ENCODE results near the gene HORMAD1. TPM values are rescaled to one million over a fixed set of nuclear protein-coding genes. Genes with fewer than 3 reads are reported as not detected.
A peak's percentile ranks its signal among the peaks of the same experiment; 100 is the strongest.
"Not testable (repeated sequence)": the region's sequence is repeated elsewhere in the genome, so short reads cannot be mapped to it uniquely, and the experiment has no call there.

HORMAD1 gene
- total RNA-seq, 8 experiments from 2014 or later: 0.05 to 0.29 (median 0.14) TPM; not detected in 5

DNA sequence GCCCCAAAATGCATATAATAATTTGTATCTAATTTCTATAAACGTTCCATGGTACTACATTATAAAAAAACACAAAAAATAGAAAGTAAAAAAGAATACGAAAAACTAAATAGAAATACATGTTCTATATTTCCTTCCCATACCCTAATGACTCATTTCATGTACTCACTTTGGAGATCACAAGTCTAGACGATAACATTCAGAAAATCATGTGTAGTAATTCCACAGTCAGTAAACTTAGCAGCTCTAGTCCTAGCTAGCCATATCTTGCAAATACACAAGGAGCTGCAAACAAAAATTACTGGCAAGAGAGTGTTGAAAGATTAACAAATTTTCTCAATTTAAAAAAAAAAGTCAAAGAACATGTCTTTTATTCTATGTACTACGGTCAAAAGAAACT, 25.1 kb downstream of the HORMAD1 start:
- peaks cover 4 to 11% of the 10 kb centered on the region in 2 donors for H3K4me1 ChIP-seq (replicated peaks in 1 of 2)
- H3K4me3 ChIP-seq: no peak overlapping the region
- no peak overlapping the region for H3K27ac ChIP-seq
- in situ Hi-C loops (cut with MboI; ENCODE audit: low pct_unique_long_range_greater_than_20kb in 2 of 9, low sequenced_read_pairs in 9 of 9, unreplicated experiment in 9 of 9): no loop called here
- no peak for ATAC-seq (replicated peaks in 6 of 8)
- 45 to 100% (median 94%) methylated on average over 1 to 4 of the region's 4 CpGs for WGBS, 10 experiments

GRCh38 chr1:150692720-150693119, 28.0 kb downstream of the HORMAD1 start:
- WGBS, 10 experiments: 66 to 100% (median 88%) methylated on average over 1 to 3 of the region's 3 CpGs
- Histone ChIP-seq H3K27ac (no peak overlapping the region), H3K4me3 (no peak overlapping the region), H3K4me1 (replicated peaks in 1 of 2) (peaks cover 4 to 8% of the 10 kb centered on the region in 2 donors)
- no peak for ATAC-seq (replicated peaks in 6 of 8)
- in situ Hi-C loops (cut with MboI; ENCODE audit: low pct_unique_long_range_greater_than_20kb in 2 of 9, low sequenced_read_pairs in 9 of 9, unreplicated experiment in 9 of 9): no loop called here

DNA sequence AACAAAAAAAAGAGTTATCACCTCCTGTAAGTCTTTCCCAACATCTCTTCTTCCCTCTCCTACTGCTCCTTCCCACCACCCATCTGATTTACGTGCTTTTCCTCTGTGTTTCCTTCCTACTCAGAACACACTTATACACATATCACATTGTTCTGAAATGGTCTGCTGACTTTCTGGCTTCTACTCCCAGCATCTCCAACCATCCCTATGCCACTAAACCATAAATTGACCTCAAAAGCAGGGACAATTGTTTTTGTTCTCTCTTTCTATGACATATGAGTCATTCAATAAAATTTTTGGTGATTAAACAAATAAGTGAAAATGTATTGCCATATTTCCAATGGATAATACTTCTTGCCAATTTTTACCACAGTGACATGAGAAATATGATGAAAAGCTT, 31.9 kb downstream of the HORMAD1 start:
- no peak for ATAC-seq (replicated peaks in 6 of 8)
- no peak overlapping the region for H3K27ac ChIP-seq
- no peaks in the 10 kb centered on the region for H3K4me1 ChIP-seq (replicated peaks in 1 of 2)
- in situ Hi-C loops (cut with MboI; ENCODE audit: low pct_unique_long_range_greater_than_20kb in 2 of 9, low sequenced_read_pairs in 9 of 9, unreplicated experiment in 9 of 9): no loop called here
- WGBS, 10 experiments: 78 to 100% (median 100%) methylated on average over 1 of the region's 1 CpG; no CpG with 5 or more reads in 5 of the 10 experiments
- H3K4me3 ChIP-seq: no peak overlapping the region

DNA sequence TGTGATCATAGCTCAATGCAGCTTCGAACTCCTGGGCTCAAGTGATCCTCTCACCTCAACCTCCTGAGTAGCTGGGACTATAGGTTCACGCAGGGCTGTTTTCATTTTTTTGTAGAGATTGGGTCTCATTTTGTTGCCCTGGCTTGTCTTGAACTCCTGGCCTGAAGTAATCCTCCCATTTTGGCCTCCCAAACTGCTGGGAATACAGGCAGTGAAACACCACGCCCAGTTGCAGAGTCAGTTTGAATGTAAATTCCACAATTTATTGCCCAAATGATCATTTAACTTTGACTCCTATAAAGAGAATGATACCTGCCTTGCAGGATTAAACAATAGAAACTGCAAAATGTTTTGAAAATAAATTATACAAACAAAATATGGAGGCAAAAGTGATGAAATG, 34.4 kb downstream of the HORMAD1 start:
- no peak for ATAC-seq (replicated peaks in 6 of 8)

GRCh38 chr1:150683914-150684313, 36.8 kb downstream of the HORMAD1 start:
- no peaks in the 10 kb centered on the region for H3K4me1 ChIP-seq (replicated peaks in 1 of 2)
- no peak for ATAC-seq (replicated peaks in 6 of 8)
- in situ Hi-C loops (cut with MboI; ENCODE audit: low pct_unique_long_range_greater_than_20kb in 2 of 9, low sequenced_read_pairs in 9 of 9, unreplicated experiment in 9 of 9): no loop called here
- no peak overlapping the region for H3K27ac ChIP-seq
- H3K4me3 ChIP-seq: no peak overlapping the region
- WGBS, 10 experiments: 60 to 100% (median 73%) methylated on average over 1 of the region's 1 CpG; no CpG with 5 or more reads in 2 of the 10 experiments

More for the DNA sequence above, 34.4 kb downstream of the HORMAD1 start:
- H3K4me1 ChIP-seq (replicated peaks in 1 of 2): no peaks in the 10 kb centered on the region
- WGBS, 10 experiments: 90 to 100% (median 97%) methylated on average over 1 to 3 of the region's 3 CpGs; no CpG with 5 or more reads in 2 of the 10 experiments
- in situ Hi-C loops (cut with MboI; ENCODE audit: low pct_unique_long_range_greater_than_20kb in 2 of 9, low sequenced_read_pairs in 9 of 9, unreplicated experiment in 9 of 9): no loop called here
- no peak overlapping the region for H3K27ac ChIP-seq
- no peak overlapping the region for H3K4me3 ChIP-seq

GRCh38 chr1:150678988-150679387, 41.7 kb downstream of the HORMAD1 start:
- Histone ChIP-seq H3K4me1 (replicated peaks in 1 of 2) (no peaks in the 10 kb centered on the region), H3K4me3 (no peak overlapping the region), H3K27ac (no peak overlapping the region)
- no peak for ATAC-seq (replicated peaks in 6 of 8)
- in situ Hi-C loops (cut with MboI; ENCODE audit: low pct_unique_long_range_greater_than_20kb in 2 of 9, low sequenced_read_pairs in 9 of 9, unreplicated experiment in 9 of 9): no loop called here
- 89 to 100% (median 100%) methylated on average over 1 of the region's 1 CpG; no CpG with 5 or more reads in 3 of the 10 experiments for WGBS, 10 experiments

DNA sequence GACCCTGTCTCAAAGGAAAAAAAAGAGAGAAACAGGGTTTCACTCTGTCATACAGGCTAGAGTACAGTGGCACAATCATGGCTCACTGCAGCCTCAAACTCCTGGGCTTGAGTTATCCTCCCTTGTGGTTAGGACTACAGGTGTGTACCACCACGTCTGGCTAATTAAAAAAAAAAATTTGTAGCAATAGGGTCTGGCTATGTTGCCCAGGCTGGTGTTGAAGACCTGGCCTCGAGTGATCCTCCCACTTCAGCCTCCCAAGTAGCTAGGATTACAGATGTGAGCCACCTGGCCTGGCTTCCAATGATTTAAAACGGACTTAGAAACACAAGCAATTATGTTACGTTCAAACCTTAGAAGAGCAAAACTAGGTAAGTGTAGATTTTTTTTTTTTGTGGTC, 45.8 kb downstream of the HORMAD1 start:
- Histone ChIP-seq H3K4me1 (replicated peaks in 1 of 2) (no peaks in the 10 kb centered on the region), H3K27ac (no peak overlapping the region), H3K4me3 (no peak overlapping the region)
- ATAC-seq (replicated peaks in 6 of 8): no peak
- 80 to 100% (median 100%) methylated on average over 1 to 4 of the region's 4 CpGs; no CpG with 5 or more reads in 1 of the 10 experiments for WGBS, 10 experiments
- in situ Hi-C loops (cut with MboI; ENCODE audit: low pct_unique_long_range_greater_than_20kb in 2 of 9, low sequenced_read_pairs in 9 of 9, unreplicated experiment in 9 of 9): no loop called here

- in situ Hi-C loops (cut with MboI; ENCODE audit: low pct_unique_long_range_greater_than_20kb in 2 of 9, low sequenced_read_pairs in 9 of 9, unreplicated experiment in 9 of 9): no loop called here
- Histone ChIP-seq H3K27ac (no peak overlapping the region), H3K4me3 (no peak overlapping the region), H3K4me1 (replicated peaks in 1 of 2) (no peaks in the 10 kb centered on the region)
- WGBS, 10 experiments: 40 to 100% (median 91%) methylated on average over 1 to 7 of the region's 7 CpGs
- ATAC-seq (replicated peaks in 6 of 8): no peak
These were observed 57.4 kb downstream of the HORMAD1 start for GRCh38 chr1:150663321-150663720.

DNA sequence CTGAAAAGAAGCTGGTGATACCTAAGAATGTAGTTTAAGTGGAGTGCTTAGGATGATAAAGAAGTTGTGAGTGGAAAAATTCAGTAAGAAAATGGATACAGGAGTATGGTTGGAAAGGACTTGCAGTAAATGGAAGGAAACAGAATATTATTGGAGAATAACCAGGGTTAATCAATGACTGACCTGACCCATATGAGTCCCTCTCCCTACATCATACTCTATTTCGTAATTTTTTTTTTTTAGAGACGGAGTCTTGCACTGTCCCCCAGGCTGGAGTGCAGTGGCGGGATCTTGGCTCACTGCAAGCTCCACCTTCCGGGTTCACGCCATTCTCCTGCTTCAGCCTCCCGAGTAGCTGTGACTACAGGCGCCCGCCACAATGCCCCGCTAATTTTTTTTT, 57.9 kb downstream of the HORMAD1 start:
- H3K27ac ChIP-seq: no peak overlapping the region
- in situ Hi-C loops (cut with MboI; ENCODE audit: low pct_unique_long_range_greater_than_20kb in 2 of 9, low sequenced_read_pairs in 9 of 9, unreplicated experiment in 9 of 9): no loop called here
- no peak for ATAC-seq (replicated peaks in 6 of 8)
- H3K4me3 ChIP-seq: no peak overlapping the region
- 94 to 100% (median 97%) methylated on average over 1 to 9 of the region's 9 CpGs; no CpG with 5 or more reads in 1 of the 10 experiments for WGBS, 10 experiments
- no peaks in the 10 kb centered on the region for H3K4me1 ChIP-seq (replicated peaks in 1 of 2)

DNA sequence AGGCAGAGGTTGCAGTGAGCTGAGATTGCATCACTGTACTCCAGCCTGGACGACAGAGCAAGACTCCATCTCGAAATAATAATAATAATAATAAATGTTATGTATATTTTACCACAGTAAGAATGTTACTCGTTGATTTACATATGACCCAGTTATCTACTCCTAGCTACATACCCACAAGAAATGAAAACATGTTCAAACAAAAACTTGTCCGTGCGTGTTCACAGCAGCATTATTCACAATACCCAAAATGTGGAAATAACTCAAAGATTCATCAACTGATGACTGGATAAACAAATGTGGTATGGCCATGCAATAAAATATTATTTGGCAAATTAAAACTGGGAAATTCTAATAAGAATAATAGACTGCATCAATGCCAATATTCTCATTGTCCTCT, 59.5 kb downstream of the HORMAD1 start:
- ATAC-seq (replicated peaks in 6 of 8): no peak
- Histone ChIP-seq H3K4me3 (no peak overlapping the region), H3K4me1 (replicated peaks in 1 of 2) (no peaks in the 10 kb centered on the region), H3K27ac (no peak overlapping the region)
- in situ Hi-C loops (cut with MboI; ENCODE audit: low pct_unique_long_range_greater_than_20kb in 2 of 9, low sequenced_read_pairs in 9 of 9, unreplicated experiment in 9 of 9): no loop called here
- WGBS, 10 experiments: 80 to 100% (median 96%) methylated on average over 1 to 5 of the region's 5 CpGs; no CpG with 5 or more reads in 2 of the 10 experiments

DNA sequence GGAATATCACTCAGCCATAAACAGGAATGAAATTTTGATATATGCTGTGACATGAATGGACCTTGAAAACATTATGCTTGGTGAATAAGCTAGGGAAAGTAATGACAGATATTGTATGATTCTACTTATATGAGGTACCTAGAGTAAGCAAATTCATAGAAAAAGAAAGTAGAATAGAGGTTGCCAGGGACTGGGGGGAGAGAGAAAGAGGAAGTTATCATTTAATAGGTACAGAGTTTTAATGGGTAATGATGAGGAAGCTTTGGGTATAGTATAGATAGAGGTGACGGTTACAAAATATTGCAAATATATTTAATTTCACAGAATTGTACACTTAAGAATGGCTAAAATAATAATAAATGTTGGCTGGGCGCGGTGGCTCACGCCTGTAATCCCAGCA, 60.1 kb downstream of the HORMAD1 start:
- no peak for ATAC-seq (replicated peaks in 6 of 8)
- no peak overlapping the region for H3K4me3 ChIP-seq
- no peak overlapping the region for H3K27ac ChIP-seq
- 72 to 100% (median 80%) methylated on average over 1 to 4 of the region's 4 CpGs; no CpG with 5 or more reads in 1 of the 10 experiments for WGBS, 10 experiments
- no peaks in the 10 kb centered on the region for H3K4me1 ChIP-seq (replicated peaks in 1 of 2)
- in situ Hi-C loops (cut with MboI; ENCODE audit: low pct_unique_long_range_greater_than_20kb in 2 of 9, low sequenced_read_pairs in 9 of 9, unreplicated experiment in 9 of 9): no loop called here

- H3K4me1 ChIP-seq (replicated peaks in 1 of 2); in situ Hi-C loops (cut with MboI; ENCODE audit: low pct_unique_long_range_greater_than_20kb in 2 of 9, low sequenced_read_pairs in 9 of 9, unreplicated experiment in 9 of 9); ATAC-seq (replicated peaks in 6 of 8); H3K4me3 ChIP-seq; H3K27ac ChIP-seq: not testable (repeated sequence)
- 71 to 100% (median 89%) methylated on average over 1 to 4 of the region's 4 CpGs; no CpG with 5 or more reads in 2 of the 10 experiments for WGBS, 10 experiments
These were observed 63.6 kb downstream of the HORMAD1 start for GRCh38 chr1:150657064-150657463.

GRCh38 chr1:150654635-150655034, 66.1 kb downstream of the HORMAD1 start:
- 83 to 100% (median 100%) methylated on average over 1 to 10 of the region's 10 CpGs; no CpG with 5 or more reads in 1 of the 10 experiments for WGBS, 10 experiments
- H3K4me1 ChIP-seq (replicated peaks in 1 of 2); H3K4me3 ChIP-seq; ATAC-seq (replicated peaks in 6 of 8); in situ Hi-C loops (cut with MboI; ENCODE audit: low pct_unique_long_range_greater_than_20kb in 2 of 9, low sequenced_read_pairs in 9 of 9, unreplicated experiment in 9 of 9); H3K27ac ChIP-seq: not testable (repeated sequence)

- 67 to 100% (median 80%) methylated on average over 1 of the region's 1 CpG; no CpG with 5 or more reads in 4 of the 10 experiments for WGBS, 10 experiments
- H3K27ac ChIP-seq: no peak overlapping the region
- in situ Hi-C loops (cut with MboI; ENCODE audit: low pct_unique_long_range_greater_than_20kb in 2 of 9, low sequenced_read_pairs in 9 of 9, unreplicated experiment in 9 of 9): no loop called here
- H3K4me3 ChIP-seq: no peak overlapping the region
- ATAC-seq (replicated peaks in 6 of 8): peak in 1 of 8 experiments; percentile 43
- H3K4me1 ChIP-seq (replicated peaks in 1 of 2): no peaks in the 10 kb centered on the region
These were observed 70.5 kb downstream of the HORMAD1 start for GRCh38 chr1:150650193-150650592.
